Measurements from ENCODE around the gene KASH5. TPM values are rescaled to one million over a fixed set of nuclear protein-coding genes. Genes with fewer than 3 reads are reported as not detected.

KASH5 gene
- total RNA-seq, 2 experiments from 2014 or later: 12.0 to 16.3 TPM

GRCh38 chr19:49414256-49414655 is 26.2 kb downstream of the KASH5 start:
- no peak overlapping the region for H3K4me3 ChIP-seq (ENCODE audit: low read depth, low read length, poor library complexity, severe bottlenecking)
- no peak overlapping the region for H2AFZ ChIP-seq (ENCODE audit: low read length)
- no TSS peak for BruUV-seq (replicated peaks)
- no peaks in the 10 kb centered on the region for H3K9me2 ChIP-seq (ENCODE audit: insufficient read depth, low read length)
- ChIA-PET CTCF (ENCODE audit: unreplicated experiment) (no interaction called here), POLR2A (interaction anchor here (0.6 kb wide), 1 partner anchor 36 kb away, joined by 3 read pairs; no protein-coding TSS in a partner anchor)
- peaks cover 70% of the 10 kb centered on the region for H3K4me1 ChIP-seq (ENCODE audit: insufficient read depth, low read length, poor library complexity, severe bottlenecking)
- intact Hi-C loops (cut with micrococcal nuclease; ENCODE audit: unreplicated experiment): no loop called here
- no peak for TF ChIP-seq EZH2phosphoT487 (IDR thresholded peaks at IDR 0.05; ENCODE audit: borderline replicate concordance, low read depth, low read length)
- TF ChIP-seq, protein P1, sequence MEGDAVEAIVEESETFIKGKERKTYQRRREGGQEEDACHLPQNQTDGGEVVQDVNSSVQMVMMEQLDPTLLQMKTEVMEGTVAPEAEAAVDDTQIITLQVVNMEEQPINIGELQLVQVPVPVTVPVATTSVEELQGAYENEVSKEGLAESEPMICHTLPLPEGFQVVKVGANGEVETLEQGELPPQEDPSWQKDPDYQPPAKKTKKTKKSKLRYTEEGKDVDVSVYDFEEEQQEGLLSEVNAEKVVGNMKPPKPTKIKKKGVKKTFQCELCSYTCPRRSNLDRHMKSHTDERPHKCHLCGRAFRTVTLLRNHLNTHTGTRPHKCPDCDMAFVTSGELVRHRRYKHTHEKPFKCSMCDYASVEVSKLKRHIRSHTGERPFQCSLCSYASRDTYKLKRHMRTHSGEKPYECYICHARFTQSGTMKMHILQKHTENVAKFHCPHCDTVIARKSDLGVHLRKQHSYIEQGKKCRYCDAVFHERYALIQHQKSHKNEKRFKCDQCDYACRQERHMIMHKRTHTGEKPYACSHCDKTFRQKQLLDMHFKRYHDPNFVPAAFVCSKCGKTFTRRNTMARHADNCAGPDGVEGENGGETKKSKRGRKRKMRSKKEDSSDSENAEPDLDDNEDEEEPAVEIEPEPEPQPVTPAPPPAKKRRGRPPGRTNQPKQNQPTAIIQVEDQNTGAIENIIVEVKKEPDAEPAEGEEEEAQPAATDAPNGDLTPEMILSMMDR (conservative IDR thresholded peaks at IDR 0.05; ENCODE audit: low read length): no peak
- no peaks in the 10 kb centered on the region for H3K9me3 ChIP-seq (ENCODE audit: low read length)
- H3K4me2 ChIP-seq (ENCODE audit: low read length): no peak overlapping the region
- no peak for DNase-seq (ENCODE audit: low spot score)
- H3K27ac ChIP-seq (ENCODE audit: low read depth, low read length, poor library complexity, severe bottlenecking): no peak overlapping the region
- H4K20me1 ChIP-seq (ENCODE audit: insufficient read depth, low read length): no peaks in the 10 kb centered on the region
- no peaks in the 10 kb centered on the region for H3K36me3 ChIP-seq (ENCODE audit: insufficient read depth, low read length)
- no peaks in the 10 kb centered on the region for H3K79me2 ChIP-seq (ENCODE audit: insufficient read depth, low read depth, low read length)

- TF ChIP-seq, protein P1 (conservative IDR thresholded peaks at IDR 0.05; ENCODE audit: low read length): no peak
- no peak for TF ChIP-seq EZH2phosphoT487 (IDR thresholded peaks at IDR 0.05; ENCODE audit: borderline replicate concordance, low read depth, low read length)
- Histone ChIP-seq H3K9me2 (ENCODE audit: insufficient read depth, low read length) (no peaks in the 10 kb centered on the region), H4K20me1 (ENCODE audit: insufficient read depth, low read length) (no peaks in the 10 kb centered on the region), H3K79me2 (ENCODE audit: insufficient read depth, low read depth, low read length) (no peaks in the 10 kb centered on the region), H3K4me2 (ENCODE audit: low read length) (peak overlapping the region; percentile 39; the same call in 1 of the 2 replicates), H3K4me1 (ENCODE audit: insufficient read depth, low read length, poor library complexity, severe bottlenecking) (peaks cover 60% of the 10 kb centered on the region), H3K9me3 (ENCODE audit: low read length) (no peaks in the 10 kb centered on the region), H3K27ac (ENCODE audit: low read depth, low read length, poor library complexity, severe bottlenecking) (no peak overlapping the region), H3K36me3 (ENCODE audit: insufficient read depth, low read length) (no peaks in the 10 kb centered on the region), H3K4me3 (ENCODE audit: low read depth, low read length, poor library complexity, severe bottlenecking) (no peak overlapping the region), H2AFZ (ENCODE audit: low read length) (peak overlapping the region; percentile 45)
- ChIA-PET POLR2A (interaction anchor here (0.6 kb wide), 1 partner anchor 611 kb away, joined by 4 read pairs; no protein-coding TSS in a partner anchor), CTCF (ENCODE audit: unreplicated experiment) (no interaction called here)
- BruUV-seq (replicated peaks): no TSS peak
- peak; percentile 19 for DNase-seq (ENCODE audit: low spot score)
- intact Hi-C loops (cut with micrococcal nuclease; ENCODE audit: unreplicated experiment): no loop called here
Observed at GRCh38 chr19:49415102-49415809, 27.2 kb downstream of the KASH5 start.

GRCh38 chr19:49415810-49416200 is 27.8 kb downstream of the KASH5 start:
- BruUV-seq (replicated peaks): no TSS peak
- Histone ChIP-seq H3K9me3 (ENCODE audit: low read length) (no peaks in the 10 kb centered on the region), H3K9me2 (ENCODE audit: insufficient read depth, low read length) (no peaks in the 10 kb centered on the region), H3K79me2 (ENCODE audit: insufficient read depth, low read depth, low read length) (no peaks in the 10 kb centered on the region), H3K4me2 (ENCODE audit: low read length) (peak overlapping the region; percentile 39; the same call in 1 of the 2 replicates), H3K4me3 (ENCODE audit: low read depth, low read length, poor library complexity, severe bottlenecking) (no peak overlapping the region), H2AFZ (ENCODE audit: low read length) (peak overlapping the region; percentile 45), H3K4me1 (ENCODE audit: insufficient read depth, low read length, poor library complexity, severe bottlenecking) (peaks cover 60% of the 10 kb centered on the region), H3K27ac (ENCODE audit: low read depth, low read length, poor library complexity, severe bottlenecking) (no peak overlapping the region), H4K20me1 (ENCODE audit: insufficient read depth, low read length) (no peaks in the 10 kb centered on the region), H3K36me3 (ENCODE audit: insufficient read depth, low read length) (no peaks in the 10 kb centered on the region)
- intact Hi-C loops (cut with micrococcal nuclease; ENCODE audit: unreplicated experiment): no loop called here
- DNase-seq (ENCODE audit: low spot score): no peak
- no peak for TF ChIP-seq EZH2phosphoT487 (IDR thresholded peaks at IDR 0.05; ENCODE audit: borderline replicate concordance, low read depth, low read length)
- TF ChIP-seq, protein P1 (conservative IDR thresholded peaks at IDR 0.05; ENCODE audit: low read length): no peak
- ChIA-PET POLR2A (no interaction called here), CTCF (ENCODE audit: unreplicated experiment) (no interaction called here)

Data from OCI-LY7 (cell line).